Measurements from ENCODE around the gene CREB3L1.

Gene CREB3L1

GRCh38 chr11:46363455-46364005 lies 86.1 kb downstream of the CREB3L1 start:
- peak overlapping the region; percentile 85 for H3K27ac ChIP-seq
- CTCF ChIA-PET, result interaction anchor here (0.5 to 4.4 kb wide), 10 partner anchors 9 to 491 kb away, joined by 3 to 20 read pairs (median 4); partner anchors contain the start of gene CHRM4
- no peak; the same call in 1 of the 2 replicates for TF ChIP-seq CTCF (conservative IDR thresholded peaks at IDR 0.05; ENCODE audit: low read depth)
- POLR2A ChIA-PET (ENCODE audit: low non-redundant PET), result no interaction called here
- DNase-seq (ENCODE audit: low spot score), result peak; percentile 67

GRCh38 chr11:46364056-46364455 lies 86.6 kb downstream of the CREB3L1 start:
- DNase-seq (ENCODE audit: low spot score), result no peak
- ChIA-PET POLR2A (ENCODE audit: low non-redundant PET) (no interaction called here), CTCF (interaction anchor here (0.6 to 4.4 kb wide), 8 partner anchors 8 to 432 kb away, joined by 3 to 20 read pairs (median 4); partner anchors contain the start of gene CHRM4)
- H3K27ac ChIP-seq, result peak overlapping the region; percentile 85
- no peak for TF ChIP-seq CTCF (conservative IDR thresholded peaks at IDR 0.05; ENCODE audit: low read depth)

DNA sequence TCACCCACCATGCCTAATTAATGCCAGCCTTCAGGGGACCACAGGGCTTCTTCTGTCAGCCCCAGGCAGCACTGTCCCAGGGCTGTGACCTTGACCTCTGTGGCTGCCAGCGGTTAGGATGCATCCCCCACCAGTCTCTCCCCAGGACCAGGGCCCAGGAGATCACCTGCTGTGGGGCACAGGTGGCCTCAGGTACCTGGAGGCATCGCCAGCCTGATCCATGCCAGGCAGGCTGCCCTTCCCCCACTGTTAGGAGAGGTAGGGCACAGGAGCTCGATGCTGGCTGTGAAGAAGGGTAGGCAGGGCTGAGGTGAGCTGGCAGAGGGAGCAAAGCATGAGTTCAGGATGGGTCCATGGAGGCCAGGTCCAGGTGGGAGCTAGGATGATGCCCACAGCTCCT lies 87.3 kb downstream of the CREB3L1 start:
- POLR2A ChIA-PET (ENCODE audit: low non-redundant PET), result no interaction called here
- DNase-seq (ENCODE audit: low spot score), result no peak
- peak overlapping the region; percentile 85 for H3K27ac ChIP-seq
- CTCF ChIA-PET, result interaction anchor here (0.6 to 1.8 kb wide), 5 partner anchors 11 to 198 kb away, joined by 3 to 4 read pairs (median 4); no protein-coding TSS in a partner anchor
- no peak for TF ChIP-seq CTCF (conservative IDR thresholded peaks at IDR 0.05; ENCODE audit: low read depth)

- DNase-seq (ENCODE audit: low spot score), result no peak
- peak overlapping the region; percentile 85 for H3K27ac ChIP-seq
- no peak for TF ChIP-seq CTCF (conservative IDR thresholded peaks at IDR 0.05; ENCODE audit: low read depth)
- ChIA-PET CTCF (interaction anchor here (0.5 to 2.1 kb wide), 5 partner anchors 9 to 127 kb away, joined by 3 to 11 read pairs (median 4); partner anchors contain the start of gene DGKZ), POLR2A (ENCODE audit: low non-redundant PET) (no interaction called here)
These were observed 88.8 kb downstream of the CREB3L1 start for GRCh38 chr11:46366260-46366659.

DNA sequence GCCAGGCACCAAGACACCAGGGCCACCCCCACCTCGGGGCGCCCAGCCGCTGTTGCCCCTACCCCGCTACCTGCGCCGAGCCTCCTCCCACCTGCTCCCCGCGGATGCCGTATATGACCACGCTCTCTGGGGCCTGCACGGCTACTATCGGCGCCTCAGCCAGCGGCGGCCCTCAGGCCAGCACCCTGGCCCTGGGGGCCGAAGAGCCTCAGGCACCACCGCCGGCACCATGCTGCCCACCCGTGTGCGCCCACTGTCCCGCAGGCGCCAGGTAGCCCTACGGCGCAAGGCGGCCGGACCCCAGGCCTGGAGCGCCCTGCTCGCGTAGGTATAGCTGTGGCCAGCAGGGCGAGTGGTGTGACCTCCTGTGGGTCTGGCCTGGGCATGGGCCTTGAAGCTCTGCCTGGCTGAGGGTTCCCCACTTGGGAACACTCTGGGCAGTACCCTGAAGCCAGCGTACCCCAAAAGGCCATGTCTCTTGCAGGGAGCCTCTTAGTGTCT lies 89.2 kb downstream of the CREB3L1 start:
- POLR2A ChIA-PET (ENCODE audit: low non-redundant PET), result no interaction called here
- DNase-seq (ENCODE audit: low spot score), result no peak
- peak overlapping the region; percentile 85 for H3K27ac ChIP-seq
- TF ChIP-seq CTCF (conservative IDR thresholded peaks at IDR 0.05; ENCODE audit: low read depth), result no peak
- CTCF ChIA-PET, result interaction anchor here (0.5 to 2.1 kb wide), 4 partner anchors 10 to 22 kb away, joined by 3 to 11 read pairs (median 4); partner anchors contain the start of gene DGKZ

- CTCF ChIA-PET, result interaction anchor here (0.7 to 2.1 kb wide), 5 partner anchors 11 to 141 kb away, joined by 3 to 11 read pairs (median 4); no protein-coding TSS in a partner anchor
- POLR2A ChIA-PET (ENCODE audit: low non-redundant PET), result no interaction called here
These were observed 89.9 kb downstream of the CREB3L1 start for GRCh38 chr11:46367244-46367915.

More at GRCh38 chr11:46367244-46367915, 89.9 kb downstream of the CREB3L1 start:
- H3K27ac ChIP-seq, result peak overlapping the region; percentile 85
- DNase-seq (ENCODE audit: low spot score), result no peak
- TF ChIP-seq CTCF (conservative IDR thresholded peaks at IDR 0.05; ENCODE audit: low read depth), result peak; percentile 77
